Left renal pelvis (tissue), 4 donors: Measurements from ENCODE around the gene ACE. TPM values are rescaled to one million over a fixed set of nuclear protein-coding genes. Genes with fewer than 3 reads are reported as not detected.
"Not testable (repeated sequence)": the region's sequence is repeated elsewhere in the genome, so short reads cannot be mapped to it uniquely, and the experiment has no call there.

ENCODE experiments used
- DNase-seq, 4 donors: peaks; one replicate each; pipeline ENCODE4 v3.0.0-alpha.2; 2013; ENCODE audit warnings: low read depth in 4 of 4, low spot score in 3 of 4
- polyA plus RNA-seq, 4 donors: library from polyadenylated mRNA; unstranded; fragments of 120-200 nt; gene quantifications; one replicate each; pipeline ENCODE4 v1.2.1, GENCODE V29; 2013; ENCODE audit not compliant: insufficient read length in 4 of 4

The ACE gene
- polyA plus RNA-seq, 4 donors, result 3.5 to 18.2 (median 14.8) TPM

DNA sequence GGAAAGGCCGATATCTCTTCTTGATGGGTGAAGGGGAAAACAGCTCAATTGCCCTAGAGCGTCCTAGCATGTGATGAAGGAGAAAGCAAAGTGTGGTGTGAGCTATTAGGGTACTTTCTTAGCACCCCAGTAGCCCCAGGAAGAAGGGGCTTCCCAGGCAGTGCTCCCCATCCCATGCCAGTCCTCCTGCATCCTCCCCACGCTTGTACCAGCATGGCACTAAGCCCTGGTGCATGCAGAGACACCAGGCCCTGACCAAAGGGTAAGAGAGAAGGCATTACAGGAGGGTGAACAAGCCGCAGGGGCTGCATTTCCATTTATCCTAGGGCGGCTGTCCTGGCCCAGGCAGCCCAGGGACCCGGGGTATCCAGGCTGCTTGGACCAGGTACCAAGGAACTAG, 33.8 kb upstream of the ACE start:
- DNase-seq, result no peak

DNA sequence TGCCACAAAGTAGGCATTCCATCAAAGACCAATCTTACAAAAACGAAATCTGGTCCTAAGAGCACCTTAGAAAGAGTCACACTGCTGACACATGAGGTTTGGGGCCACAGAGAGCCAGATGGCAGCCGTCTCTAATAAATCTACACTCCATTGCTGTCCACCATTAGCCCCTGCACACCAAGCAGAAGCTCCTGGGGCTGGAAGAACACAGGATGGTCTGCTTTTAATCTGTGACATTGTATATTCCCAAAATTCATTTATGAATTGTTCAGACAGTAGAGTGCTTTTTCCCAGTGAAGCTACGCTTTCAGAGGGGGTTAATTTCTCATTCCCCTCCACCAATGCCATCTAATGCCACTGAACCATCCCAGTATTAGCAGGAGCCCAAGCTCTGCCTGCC, 32.4 kb upstream of the ACE start:
- no peak for DNase-seq

DNA sequence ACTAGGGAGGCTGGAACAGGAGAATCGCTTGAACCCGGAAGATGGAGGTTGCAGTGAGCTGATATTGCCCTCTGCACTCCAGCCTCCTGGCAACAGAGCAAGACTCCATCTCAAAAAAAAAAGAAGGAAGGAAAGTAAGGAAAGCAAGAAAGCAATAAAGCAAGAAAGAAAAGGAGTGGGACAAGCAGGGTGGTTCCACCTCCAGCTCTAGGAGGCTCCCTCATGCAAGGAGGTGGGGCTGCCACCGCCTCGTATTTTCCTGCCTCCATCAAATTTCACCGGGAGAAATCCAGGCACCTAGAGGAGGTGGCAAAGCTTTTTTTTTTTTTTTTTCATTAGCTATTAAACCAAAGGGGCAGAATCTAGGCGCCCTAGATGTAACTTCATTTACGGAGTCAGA, 31.8 kb upstream of the ACE start:
- DNase-seq, result no peak

DNA sequence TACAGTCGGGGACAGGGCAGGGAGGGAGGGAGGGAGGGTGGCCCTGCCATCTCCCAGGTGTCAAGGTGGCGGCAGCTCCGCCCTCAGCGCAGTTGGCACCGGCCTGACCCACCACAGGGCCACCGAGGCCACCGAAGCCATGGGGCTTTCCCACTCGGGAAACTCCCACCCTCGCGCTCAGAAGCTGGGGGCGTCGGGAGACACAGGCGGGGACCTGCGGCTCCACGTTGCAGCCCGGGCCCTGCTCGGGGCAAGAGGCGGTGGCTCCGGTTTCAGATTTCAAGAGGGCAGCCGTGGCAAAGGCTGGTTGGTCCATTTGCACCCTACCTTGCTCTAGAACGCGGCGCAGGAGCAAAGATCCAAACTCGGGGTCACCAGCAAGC, 31.3 kb upstream of the ACE start:
- DNase-seq, result no peak

DNA sequence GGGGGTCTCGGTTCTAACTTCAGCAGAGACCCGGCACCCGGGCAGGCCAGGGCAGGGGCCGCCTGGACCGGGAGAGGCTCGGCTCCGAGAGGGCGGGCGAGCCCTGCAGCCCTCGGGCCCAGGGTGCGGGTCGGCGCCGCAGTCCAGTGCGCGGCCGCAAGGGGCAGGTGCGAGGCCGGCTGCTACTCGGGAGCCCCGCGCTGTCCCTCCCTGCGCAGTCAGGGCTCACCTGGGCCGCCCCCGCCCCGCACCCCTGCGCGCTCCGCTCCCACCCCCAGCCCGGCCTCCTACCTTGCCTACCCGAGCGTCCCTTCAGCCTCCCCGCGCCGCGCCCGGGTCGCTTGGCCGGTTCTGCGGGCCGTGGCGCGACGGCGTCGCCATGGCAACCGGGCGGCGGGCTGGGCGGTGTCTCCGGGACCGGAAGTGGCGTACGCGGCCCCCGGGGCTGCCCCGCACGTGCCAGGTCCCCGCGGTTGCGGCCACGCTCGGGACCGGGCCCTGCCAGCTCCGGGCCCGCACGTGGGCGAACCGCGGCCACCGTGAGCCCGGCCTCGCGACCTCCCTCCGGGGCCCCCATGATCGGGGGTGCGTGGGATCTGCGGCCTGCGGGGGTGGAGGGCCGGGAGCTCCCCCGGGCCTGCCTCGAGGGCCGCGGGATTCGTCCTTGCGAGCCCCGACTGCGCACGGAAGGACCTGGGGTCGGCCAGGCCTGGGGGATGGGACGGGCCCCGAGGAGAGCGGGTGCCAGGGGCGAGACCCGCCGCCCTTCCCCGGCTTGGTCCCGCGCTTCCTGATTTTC, 30.7 kb upstream of the ACE start, which contains the start of gene CYB561:
Gene CYB561 (minus strand): TSS at position 353 of the 799 bp plus-strand sequence. CDS start 8,759 bp downstream, outside the sequence.
- DNase-seq, result peak; percentile 35 to 68 (median 58)

DNA sequence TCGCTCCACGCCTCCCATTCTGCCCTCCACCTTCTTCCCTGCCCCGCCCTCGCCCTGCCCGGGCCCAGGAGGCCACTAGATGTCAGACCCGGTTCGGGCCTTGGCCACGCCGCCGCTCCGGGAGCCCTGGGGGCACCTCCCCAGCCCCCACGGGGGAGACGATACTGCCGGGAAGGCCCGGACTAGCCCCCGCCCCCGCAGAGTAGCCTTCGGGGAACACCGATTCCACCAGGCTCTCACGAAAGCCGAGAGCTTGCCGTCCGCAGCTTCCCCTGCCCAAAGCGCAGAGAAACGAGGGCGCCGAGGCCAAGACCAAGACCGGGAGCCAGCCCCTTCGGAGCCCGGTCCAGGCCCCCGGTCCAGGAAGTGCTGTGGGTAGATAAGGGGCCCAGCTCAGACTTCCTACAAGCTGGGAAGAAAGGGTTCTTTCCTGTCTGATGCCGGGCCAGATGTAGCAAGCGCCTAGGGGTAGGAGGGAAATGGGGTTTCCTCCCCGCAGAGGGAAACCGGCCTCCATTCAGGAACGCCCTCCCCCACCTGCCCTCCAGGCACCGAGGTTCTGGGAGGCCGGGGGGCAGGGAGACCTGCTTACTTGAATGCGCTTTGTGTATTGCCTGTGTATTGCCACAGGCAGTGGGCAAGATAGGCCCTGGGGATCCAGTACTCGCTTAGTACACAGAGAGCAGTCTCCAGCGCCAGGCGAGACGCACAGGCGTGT, 29.9 kb upstream of the ACE start:
- no peak for DNase-seq

DNA sequence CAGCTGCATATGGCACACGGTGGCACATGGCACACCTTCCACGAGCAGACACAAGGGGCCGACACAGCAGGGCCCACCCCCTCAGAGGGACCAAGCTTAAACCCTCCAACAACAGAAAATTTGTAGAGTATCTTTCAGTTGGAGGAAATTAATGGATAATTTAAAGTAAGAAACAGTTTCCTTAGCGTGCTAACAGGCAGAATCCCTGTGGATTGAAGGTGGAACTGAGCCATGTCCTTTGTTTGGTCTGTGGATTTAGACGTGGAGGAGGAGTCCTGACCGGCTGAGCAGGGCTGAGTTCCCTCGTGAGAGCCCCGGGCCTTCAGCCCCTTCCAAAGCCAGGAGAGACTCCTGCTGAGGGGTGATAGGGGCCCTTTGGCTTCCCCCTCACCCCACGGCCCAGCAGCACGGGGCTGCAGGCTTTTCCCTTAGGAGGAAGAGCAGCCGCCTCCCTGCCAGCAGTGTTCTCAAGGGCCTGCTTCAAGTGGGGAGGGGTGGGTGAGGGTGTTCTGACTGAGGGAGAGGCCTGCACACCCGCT, 29.3 kb upstream of the ACE start:
- no peak for DNase-seq

DNA sequence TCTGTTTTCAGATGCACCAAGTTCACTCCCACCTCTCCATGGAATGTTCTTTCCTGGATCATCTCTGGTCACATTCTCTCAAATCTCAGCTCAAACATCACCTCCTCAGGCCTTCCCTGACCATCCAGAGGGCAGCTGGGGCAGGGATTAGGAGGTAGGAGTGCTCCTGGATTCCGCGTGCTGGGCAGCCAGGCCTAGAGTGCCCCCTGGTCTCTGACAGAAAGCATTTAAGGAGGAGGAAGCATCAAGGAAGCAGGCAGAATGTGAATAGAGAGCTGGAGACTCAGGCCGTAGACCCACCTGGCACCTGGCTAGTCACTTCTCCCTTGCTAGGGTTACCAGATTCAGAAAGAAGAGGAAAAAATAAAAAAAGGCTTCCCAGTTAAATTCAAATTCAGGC, 28.2 kb upstream of the ACE start:
- no peak for DNase-seq

DNA sequence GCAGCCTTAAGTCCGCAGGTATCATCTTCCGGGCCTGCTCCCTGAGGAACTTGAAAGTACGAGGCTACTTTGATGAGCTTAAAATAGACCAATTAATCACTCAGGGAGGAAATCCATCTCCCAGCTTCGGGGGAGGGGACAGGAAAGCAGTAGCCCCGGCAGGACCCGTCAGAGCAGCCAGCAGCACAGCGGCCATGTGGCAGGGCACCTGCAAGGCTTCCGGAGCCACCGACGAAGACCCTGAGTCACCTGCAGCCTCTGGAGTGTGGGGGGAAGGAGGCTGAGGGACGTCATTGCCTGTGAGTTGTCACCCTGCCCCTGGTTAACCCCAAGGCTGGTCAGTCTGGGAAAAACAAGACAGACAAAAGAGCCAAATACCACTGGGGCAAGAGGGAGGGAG, 26.3 kb upstream of the ACE start:
- no peak for DNase-seq

DNA sequence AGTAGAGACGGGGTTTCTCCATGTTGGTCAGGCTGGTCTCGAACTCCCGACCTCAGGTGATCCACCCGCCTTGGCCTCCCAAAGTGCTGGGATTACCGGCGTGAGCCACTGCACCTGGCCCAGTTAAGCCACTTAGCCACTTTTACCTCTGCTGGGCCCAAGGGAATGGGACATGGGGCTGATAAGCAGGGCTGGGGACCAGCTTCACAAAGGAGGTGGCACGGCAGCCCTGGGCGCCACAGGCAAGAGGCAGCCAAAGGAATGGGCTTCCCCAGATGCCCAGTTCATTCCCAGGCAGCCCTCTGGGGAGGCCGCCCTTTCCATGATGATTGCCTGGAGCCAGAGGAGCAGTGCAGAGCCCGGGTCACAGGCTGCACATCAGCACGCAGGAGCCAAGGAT, 25.7 kb upstream of the ACE start:
- no peak for DNase-seq

DNA sequence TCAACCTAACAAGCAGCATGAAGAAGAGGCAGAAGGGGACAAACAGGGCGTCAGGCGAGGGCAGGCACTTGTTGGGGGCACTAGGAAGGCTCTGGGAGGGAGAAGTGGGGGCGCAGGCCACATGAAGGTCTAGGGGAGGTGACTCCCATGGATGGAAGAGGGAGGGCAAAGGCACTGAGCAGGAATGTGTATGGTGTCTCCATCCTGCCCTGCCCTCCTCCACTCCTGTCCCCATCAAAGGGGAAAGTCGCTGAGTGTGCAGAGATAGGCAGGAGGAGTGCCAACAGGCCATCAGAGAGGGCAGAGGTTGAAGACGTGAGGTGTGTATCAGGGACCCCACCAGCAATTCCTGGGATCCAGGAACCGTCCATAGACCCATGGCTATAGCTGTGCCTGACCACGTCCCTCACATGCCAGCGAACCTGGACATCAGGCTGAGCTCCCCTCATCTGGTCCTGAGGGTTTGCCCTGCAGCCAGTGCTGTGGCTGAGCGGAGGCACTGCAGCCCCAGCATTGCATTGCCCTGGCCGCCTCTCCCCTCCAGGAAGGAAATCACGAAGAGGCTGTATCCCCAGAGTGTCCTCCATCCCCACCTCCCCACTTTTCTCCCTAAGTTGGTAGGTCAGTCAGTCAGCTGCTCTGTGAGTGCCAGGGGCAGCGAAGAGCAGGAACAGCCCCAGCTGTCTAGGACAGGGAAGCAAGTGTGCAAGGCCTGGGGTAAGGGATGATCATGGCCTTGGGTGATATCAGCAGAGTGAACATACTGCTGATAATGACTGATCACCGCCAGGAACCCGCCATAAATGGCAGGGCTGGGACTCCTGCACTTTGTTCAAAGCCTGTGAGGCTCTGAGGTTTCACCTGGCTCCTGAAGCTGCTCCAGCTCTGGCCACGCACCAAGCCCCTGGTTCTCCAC, 24.6 kb upstream of the ACE start:
- no peak for DNase-seq

DNA sequence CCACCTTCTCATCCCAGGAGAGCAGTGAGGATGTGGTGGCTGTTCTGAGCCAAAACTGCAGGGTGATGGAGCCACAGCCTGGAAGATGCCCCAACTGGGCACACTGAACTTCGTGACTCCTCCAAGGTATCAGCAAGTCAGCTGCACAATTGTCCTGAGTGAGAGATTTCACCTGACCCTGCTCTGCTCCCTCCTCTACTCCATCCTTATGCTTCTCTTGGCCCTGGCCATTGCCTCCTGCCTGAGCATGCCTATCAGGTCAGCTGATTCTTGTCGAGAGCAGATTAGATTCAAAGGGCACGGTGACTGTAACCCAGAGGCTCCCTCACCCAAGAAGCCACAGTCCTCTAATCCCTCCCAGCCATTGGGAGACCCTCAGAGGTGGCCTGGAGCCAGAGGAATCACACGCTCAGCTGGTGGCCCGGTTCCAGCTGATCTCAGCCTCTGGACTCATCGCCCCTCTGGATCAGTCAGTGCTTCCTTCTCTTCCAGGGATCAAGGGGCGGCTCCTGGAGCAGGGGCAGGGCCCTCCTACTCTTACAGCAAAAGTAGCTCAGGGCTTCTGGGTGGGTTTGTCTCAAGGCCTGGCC, 23.8 kb upstream of the ACE start:
- no peak for DNase-seq

DNA sequence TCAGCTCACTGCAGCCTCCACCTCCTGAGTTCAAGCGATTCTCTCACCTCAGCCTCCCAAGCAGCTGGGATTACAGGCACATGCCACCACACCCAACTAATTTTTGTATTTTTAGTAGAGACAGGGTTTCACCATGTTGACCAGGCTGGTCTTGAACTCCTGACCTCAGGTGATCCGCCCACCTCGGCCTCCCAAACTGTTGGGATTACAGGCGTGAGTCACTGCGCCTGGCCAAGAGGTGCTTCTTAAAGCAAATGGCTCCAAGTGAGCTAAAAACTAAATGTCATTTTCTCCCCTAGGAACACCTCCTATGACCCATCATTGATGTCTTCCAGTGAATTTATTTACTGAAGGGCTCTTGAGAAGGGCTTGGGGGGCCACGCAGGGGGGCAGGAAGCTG, 22.5 kb upstream of the ACE start:
- not testable (repeated sequence) for DNase-seq

DNA sequence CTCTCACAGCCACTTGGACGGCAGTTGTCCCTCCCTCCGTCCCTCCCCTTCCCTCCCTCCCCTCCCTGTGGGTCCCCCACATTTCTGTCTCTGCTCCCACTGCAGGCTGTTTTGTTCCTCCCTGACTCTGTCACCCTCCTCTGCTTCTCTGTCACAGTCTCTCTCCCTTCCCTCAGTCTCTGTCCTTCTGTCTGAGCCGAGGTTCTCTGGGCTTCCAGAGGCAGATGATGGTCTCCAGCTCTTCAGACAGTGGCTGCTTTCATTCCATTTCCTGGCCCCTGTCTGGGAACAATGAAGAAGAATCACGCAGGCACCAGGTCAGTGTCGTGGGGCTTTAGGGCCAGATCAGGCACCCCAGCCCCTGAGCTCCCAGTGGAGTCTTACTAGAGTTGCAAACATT, 21.9 kb upstream of the ACE start:
- no peak for DNase-seq

DNA sequence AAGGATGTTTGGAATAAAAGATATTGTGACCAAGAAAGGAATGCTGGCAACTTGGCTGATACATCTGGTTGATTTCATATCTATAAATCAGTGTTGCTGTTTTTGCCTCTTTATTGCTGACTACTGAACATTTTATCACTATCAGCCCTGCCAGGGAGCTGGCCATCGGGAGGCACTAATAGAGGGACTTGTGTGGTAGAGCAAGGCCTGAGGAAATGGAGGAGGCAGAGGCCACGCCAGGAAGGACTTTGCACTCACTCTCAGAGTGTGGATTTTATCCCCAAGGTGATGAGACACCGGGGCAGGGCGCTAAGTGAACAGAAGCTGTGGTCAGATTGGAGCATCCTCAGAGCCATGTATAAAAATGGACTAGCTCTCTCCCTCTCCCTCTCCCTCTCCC, 21.4 kb upstream of the ACE start:
- no peak for DNase-seq

DNA sequence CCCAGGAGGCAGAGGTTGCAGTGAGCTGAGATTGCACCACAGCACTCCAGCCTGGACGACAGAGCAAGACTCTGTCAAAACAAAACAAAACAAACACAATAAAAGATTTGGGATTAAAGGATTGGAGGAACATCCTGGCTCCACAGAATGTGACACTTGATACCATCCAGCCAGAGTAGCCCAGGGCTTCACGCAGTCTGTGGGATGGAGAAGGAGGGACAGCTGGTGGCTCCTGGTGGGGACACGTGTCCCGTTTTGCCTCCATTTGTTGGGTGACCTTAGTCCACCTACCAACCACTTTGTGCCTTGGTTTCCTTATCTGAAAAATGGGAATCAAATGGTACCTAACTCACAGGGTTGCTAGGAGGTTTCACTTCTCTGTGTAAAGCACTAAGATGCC, 18.4 kb upstream of the ACE start:
- DNase-seq, result no peak

DNA sequence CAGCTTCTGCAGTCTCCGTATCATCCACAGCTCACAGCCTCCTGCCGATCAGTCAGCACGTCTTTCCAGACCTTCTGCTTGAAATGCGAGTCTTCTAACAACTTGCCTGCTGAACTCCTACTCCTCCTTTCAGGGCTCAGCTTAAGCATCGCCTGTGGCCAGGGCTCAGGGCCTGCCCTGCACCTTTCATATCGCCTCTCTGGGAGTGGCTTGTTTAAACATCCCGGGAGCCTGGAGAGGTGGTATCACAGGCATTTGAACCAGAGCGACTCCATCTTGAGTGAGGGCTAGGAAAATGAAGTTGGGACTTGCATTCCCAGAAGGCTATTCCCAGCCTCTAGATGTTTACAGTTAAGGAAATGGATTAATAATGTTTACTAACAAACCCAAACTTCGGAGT, 16.8 kb upstream of the ACE start:
- no peak for DNase-seq

DNA sequence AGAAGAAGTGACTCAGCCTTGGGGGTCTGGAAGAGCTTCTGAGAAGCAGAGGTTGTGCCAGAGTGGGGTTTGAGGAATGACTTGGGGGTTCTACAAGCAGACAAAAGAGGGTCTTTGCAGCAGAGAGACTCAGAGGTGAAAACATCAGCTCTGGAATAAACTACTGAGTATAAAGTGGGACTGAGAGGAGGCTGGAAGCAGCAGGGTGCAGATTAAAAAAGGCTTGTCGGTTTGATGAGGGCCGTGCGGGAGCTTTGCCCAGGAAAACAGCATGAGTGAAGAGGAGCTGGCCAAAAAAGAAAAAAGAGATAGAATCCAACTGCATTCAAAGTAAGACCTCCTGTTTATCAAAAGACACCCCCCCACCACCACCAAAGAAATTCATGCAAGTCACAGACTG, 13.1 kb upstream of the ACE start:
- no peak for DNase-seq

DNA sequence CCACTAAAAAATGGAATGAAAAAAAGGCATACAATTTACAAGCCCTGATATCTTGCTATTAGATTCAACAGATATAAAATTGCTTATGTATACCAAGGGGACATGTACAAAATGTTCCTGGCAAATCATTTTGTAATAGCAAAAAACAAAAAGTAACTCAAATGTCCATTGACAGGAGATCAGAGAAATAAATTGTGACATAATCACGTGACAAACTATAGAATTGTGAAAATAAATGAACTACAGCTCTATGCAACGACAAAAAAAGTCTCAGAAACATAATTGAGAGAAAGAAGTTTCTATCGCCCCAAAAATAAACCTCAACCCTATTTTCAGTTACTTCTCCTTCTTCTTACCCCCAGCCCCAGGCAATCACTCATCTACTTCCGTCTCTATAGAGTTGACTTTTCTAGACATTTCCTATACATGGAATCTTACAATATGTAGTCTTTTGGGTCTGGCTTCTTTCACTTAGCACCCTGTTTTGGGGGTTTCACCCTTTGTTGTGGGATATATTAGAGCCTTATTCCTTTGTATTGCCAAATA, 12.1 kb upstream of the ACE start:
- DNase-seq, result no peak

DNA sequence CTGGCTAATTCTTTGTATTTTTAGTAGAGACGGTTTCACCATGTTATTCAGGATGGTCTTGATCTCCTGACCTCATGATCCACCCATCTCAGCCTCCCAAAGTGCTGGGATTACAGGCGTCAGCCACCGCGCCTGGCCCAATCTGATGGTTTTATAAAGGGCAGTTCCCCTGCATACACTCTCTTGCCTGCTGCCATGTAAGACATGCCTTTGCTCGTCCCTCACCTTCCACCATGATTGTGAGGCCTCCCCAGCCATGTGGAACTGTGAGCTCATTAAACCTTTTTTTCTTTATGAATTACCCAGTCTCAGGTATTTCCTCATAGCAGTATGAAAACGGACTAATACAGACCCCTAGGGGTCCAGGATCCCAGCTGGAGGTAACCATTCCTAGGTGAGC, 8.8 kb upstream of the ACE start:
- DNase-seq, result not testable (repeated sequence)
